ENCODE data around the gene PROM1. TPM values are rescaled to one million over a fixed set of nuclear protein-coding genes. Genes with fewer than 3 reads are reported as not detected.

PROM1 gene
- total and polyA plus RNA-seq, 2 of the 13 experiments (the other 11 are each of a cell fraction or from before 2014, with no cell fraction given) = 3.9 to 16.4 TPM

DNA sequence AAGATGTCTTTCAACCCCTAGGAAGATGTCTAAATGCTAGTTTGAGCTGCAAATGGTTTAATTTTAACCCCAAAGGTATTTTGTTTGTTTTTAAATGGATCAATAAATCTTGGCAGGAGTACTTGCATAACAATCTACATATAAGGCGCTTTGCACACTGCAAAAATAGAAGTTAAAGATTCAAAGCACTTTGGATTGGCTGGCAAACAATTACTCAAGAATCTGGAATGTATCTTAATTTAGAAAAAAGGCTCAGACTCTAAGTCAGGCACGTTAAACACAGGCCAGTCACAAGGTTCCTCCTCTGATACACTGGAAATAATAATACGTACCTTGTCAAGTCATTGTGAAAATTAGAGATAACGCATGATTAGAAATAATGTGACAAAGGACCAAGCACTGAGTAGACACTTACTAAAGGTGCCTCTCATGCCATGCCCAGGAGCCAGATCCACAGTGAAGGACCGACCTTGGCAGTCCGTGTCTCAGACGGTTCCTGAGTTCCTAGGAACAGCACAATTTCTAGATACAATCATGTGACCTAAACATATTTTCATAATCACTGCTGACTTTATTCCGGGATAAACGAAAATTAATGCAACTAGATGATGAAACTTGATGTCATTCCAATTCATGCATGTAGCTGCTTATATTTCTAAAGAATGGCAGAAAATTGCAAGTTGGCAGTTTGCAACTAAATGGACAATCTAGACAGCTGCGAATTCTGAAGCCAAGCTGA lies 49.6 kb downstream of the PROM1 start (continued):
- TF ChIP-seq ELK4 (CRISPR knock-in tag; IDR thresholded peaks at IDR 0.05; ENCODE audit: borderline replicate concordance) (no peak), NCOA2 (CRISPR knock-in tag; IDR thresholded peaks at IDR 0.05) (peak; percentile 89), ZNF619 (CRISPR knock-in tag; IDR thresholded peaks at IDR 0.05) (no peak), FOSL2 (CRISPR knock-in tag; IDR thresholded peaks at IDR 0.05) (peak; percentile 69), MLX (CRISPR knock-in tag; IDR thresholded peaks at IDR 0.05) (0 out of 2 replicates have a peak, but pooled peaks have one; percentile 17), MAFK (conservative IDR thresholded peaks at IDR 0.05 in 1 of 2, IDR thresholded peaks at IDR 0.05 in 1 of 2; ENCODE audit: low read length in 2 of 2) (peak; percentile 70 to 77), ZNF773 (CRISPR knock-in tag; IDR thresholded peaks at IDR 0.05; ENCODE audit: borderline replicate concordance) (no peak), NR1H2 (CRISPR knock-in tag; IDR thresholded peaks at IDR 0.05; ENCODE audit: borderline replicate concordance, low read depth) (no peak), NFYC (CRISPR knock-in tag; IDR thresholded peaks at IDR 0.05) (0 out of 2 replicates have a peak, but pooled peaks have one; percentile 22), ZNF790 (CRISPR knock-in tag; IDR thresholded peaks at IDR 0.05; ENCODE audit: borderline replicate concordance) (no peak), ATF2 (CRISPR knock-in tag; IDR thresholded peaks at IDR 0.05) (peak; percentile 77), TBP (CRISPR knock-in tag; IDR thresholded peaks at IDR 0.05) (no peak), SRF (IDR thresholded peaks at IDR 0.05; ENCODE audit: low read depth, low read length) (peak; percentile 91), ATM (IDR thresholded peaks at IDR 0.05; ENCODE audit: borderline replicate concordance) (no peak), ZNF362 (CRISPR knock-in tag; IDR thresholded peaks at IDR 0.05; ENCODE audit: borderline replicate concordance) (peak; percentile 54; the same call in 1 of the 2 replicates), ZEB1 (IDR thresholded peaks at IDR 0.05; ENCODE audit: insufficient replicate concordance, low read depth) (peak; percentile 23), SALL1 (CRISPR knock-in tag; IDR thresholded peaks at IDR 0.05) (peak; percentile 40), MAFF (IDR thresholded peaks at IDR 0.05; ENCODE audit: low read depth, low read length) (peak; percentile 62), REPIN1 (CRISPR knock-in tag; IDR thresholded peaks at IDR 0.05; ENCODE audit: borderline replicate concordance, low read depth) (peak; percentile 22; the same call in 1 of the 2 replicates), YEATS4 (CRISPR knock-in tag; IDR thresholded peaks at IDR 0.05; ENCODE audit: borderline replicate concordance) (no peak), RBFOX2 (IDR thresholded peaks at IDR 0.05; ENCODE audit: low read depth, low read length) (no peak), BHLHE40 (IDR thresholded peaks at IDR 0.05; ENCODE audit: low read length) (no peak), SP2 (CRISPR knock-in tag; IDR thresholded peaks at IDR 0.05) (no peak), DPF2 (CRISPR knock-in tag; IDR thresholded peaks at IDR 0.05; ENCODE audit: borderline replicate concordance, low read depth) (peak; percentile 32; the same call in 1 of the 2 replicates), ZFP82 (CRISPR knock-in tag; IDR thresholded peaks at IDR 0.05; ENCODE audit: borderline replicate concordance) (0 out of 2 replicates have a peak, but pooled peaks have one; percentile 38), HDAC2 (CRISPR knock-in tag; IDR thresholded peaks at IDR 0.05) (peak; percentile 72), ZNF296 (CRISPR knock-in tag; conservative IDR thresholded peaks at IDR 0.05) (no peak), FOXA3 (CRISPR knock-in tag; IDR thresholded peaks at IDR 0.05) (peak; percentile 74)

All from HepG2 (cell line).